GM20431 (cell line): ENCODE results near the gene PCBD2.

Experiments used
- in situ Hi-C: fragments of 300-500 bp; cut with MseI, MboI; formaldehyde crosslinking; loops from one replicate; pipeline ENCODE4 v1.15.0; 2020; ENCODE audit warnings: low sequenced_read_pairs; ENCODE audit not compliant: unreplicated experiment

PCBD2 gene

DNA sequence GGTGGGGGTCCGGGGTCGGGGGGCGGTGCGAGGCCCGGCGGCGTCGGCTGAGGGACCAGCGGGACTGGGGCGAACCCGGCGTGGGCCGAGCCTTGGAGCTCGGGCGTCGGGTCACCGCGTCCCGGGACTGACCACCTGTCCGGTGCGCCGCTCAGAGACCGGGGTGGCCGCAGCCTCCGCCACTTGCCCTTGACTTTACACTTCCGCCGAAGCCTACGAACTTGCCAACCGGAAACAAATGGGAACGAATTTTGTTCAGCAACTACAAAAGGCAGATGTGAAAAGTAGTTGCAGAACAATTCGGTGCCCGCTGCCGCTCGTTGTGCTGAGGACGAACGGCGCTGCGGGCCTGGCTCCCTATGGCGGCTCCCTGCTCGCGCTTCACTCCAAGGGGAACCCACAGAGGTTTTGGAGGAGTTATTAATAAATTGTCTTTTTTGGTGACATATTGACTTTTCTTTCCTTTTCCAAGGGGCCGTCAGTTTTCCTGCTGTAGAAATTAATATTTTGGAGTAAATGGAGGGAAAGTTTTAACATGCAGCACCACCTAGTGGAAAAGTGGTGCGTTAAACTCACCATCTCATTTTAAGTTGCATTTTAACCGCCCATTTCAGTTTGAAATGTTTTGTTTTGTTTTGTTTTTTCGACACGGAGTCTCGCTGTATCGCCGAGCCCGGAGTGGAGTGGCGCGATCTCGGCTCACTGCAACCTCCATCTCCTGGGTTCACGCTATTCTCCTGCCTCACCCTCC is 490 bp downstream of the PCBD2 start:
- in situ Hi-C loops, result loop anchor here (25.0 kb wide), 1 partner anchor 282 kb away; no protein-coding TSS in a partner anchor

DNA sequence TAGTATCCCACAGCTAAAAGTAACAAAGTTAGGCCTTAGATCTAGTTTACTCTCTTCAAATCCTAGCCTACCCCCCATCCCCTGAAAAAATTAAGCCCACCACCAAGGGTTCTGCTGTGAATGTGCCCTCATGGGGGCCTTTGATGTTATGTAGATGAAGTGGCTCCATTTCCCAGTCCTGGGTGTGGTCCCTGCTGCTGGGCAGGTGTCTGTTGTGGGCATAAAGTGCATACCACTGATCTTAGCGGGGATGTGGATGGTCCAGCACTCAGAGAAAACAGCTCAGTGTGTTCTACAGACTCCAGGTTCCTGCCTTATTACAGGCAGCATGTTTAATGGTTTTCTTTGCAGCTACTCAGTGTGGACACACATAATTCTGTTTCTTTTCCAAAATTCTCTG is 1.9 kb downstream of the PCBD2 start:
- in situ Hi-C loops, result loop anchor here (25.0 kb wide), 1 partner anchor 280 kb away; no protein-coding TSS in a partner anchor

DNA sequence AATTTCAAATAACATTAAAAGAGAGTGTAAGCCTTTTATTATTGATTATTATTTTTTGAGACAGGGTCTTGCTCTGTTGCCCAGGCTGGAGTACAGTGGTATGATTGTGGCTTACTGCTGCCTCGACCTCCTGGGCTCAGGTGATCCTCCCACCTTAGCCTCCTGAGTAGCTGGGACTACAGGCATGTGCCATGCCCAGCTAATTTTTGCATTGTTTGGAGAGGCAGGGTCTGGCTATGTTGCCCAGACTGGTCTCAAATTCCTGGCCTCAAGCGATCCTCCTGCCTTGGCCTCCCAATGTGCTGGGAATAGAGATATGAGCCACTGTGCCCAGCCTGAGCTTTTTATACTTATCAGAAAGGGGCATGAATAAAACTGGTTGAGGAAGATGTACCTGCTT is 5.8 kb downstream of the PCBD2 start:
- in situ Hi-C loops, result loop anchor here (25.0 kb wide), 1 partner anchor 277 kb away; no protein-coding TSS in a partner anchor

DNA sequence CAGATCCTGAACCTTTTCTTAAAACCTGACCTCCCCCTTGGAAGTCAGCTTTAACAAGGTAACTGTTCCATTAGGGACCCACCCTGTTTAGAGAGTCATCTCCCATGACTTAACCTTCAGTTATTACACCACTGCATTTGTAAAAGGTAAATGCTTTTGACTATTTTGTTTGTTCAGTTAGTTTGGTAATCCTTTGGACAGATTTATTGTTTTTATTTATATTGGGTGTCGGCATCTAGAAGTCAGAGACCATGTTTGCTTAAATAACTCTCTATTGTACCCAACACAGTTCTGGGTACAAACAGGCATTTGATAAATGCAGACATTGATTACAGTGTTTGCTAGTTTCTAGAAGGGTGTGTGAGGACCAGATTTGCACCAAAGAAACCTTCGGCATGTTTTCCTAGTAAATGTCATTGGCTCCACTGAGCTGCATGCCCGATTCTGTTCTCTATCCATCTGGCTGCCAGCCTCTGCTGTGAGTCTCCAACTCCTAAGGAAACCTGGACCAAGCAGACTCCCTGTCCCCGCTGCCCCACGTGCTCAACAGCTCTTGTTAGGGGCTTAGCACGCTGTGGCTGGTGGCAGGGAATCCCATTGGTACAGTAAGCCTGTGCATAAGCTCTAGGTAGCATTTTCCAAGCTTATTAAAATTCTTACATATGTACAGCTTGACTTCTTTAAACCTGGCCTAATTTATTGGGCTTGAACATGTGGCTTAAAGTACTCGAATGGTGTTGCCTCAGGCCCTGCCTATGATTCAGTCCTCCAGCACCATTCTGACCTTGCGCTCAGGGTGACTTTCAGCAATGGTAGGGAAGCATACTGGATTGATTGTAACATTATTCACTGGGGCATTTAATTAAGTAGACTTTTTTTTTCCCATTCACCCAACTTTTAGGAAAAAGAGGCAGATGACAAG is 6.6 kb downstream of the PCBD2 start:
- in situ Hi-C loops, result loop anchor here (25.0 kb wide), 1 partner anchor 276 kb away; no protein-coding TSS in a partner anchor

DNA sequence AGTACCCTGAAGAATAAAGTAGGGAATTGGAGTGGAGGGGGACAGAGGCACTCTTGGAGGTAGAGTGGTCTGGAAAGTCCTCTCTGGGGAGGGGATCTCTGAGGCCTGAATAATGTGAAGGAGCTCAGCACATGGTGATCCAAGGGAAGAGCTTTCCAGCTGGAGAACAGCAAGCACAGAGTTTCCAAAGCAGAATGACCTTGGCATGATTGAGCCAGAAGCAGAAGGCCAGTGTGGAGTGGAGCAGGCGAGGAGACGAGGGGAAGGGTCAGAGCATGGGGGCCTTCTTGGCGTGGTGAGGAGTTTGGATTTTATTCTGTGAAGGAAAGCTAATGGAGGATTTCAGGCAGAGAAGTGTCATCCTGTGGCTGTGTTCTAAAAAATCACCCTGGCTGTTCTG is 8.3 kb downstream of the PCBD2 start:
- in situ Hi-C loops, result loop anchor here (25.0 kb wide), 1 partner anchor 274 kb away; no protein-coding TSS in a partner anchor

DNA sequence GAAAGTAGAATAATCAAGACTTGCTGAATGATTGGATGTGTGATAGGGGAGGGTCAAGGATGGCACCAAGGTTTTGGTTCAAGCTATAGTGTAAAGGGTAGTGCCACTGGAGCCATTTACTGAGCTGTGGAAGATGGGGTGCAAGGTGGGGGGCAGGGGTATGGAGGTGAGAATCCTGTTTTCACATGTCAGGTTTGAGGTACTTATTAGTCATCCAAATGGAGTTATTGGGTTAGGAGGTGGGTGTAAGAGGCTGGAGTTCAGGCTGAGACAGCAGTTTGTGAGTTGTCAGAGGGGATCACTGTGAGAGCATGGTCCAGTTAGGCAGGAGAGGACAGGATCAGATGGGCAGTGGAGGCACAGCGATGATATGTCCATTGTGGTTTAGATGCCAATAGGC is 8.9 kb downstream of the PCBD2 start:
- in situ Hi-C loops, result loop anchor here (25.0 kb wide), 1 partner anchor 274 kb away; no protein-coding TSS in a partner anchor

DNA sequence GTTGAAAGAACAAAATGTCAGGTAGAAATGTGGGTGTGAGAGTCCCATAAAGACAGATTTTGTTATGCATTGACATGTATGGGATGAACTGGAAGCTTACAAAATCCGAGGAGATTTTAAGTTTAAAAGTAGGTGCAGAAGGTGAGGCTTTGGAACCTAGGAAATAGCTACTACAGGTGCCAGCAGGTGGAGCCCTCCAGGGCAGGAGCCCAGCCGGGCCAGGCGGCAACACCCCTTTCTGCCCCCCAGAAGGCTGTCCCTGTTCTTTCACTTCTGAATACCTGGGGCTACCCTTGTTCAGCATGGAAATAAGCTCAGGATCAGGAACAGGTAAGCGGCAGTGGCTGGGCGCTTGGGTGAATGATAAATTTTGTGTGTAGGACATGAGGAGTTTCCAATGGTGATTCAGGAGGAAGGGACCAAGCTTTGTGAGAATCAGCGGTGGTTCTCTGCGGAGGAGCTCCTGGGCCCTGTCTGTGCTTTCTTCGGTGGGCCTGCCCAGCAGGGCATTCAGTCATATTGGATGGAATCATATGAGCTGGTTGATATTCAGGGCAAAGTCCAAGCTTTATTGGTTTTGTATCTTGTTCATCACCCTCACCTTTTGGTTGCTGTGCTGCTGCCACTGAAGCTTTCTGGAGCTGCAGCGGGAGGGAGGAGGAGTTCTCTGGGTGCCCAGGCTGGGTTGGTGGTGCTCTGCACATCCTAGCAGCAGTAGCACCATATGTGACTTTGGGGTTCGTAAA is 12.3 kb downstream of the PCBD2 start:
- in situ Hi-C loops, result loop anchor here (25.0 kb wide), 1 partner anchor 270 kb away; no protein-coding TSS in a partner anchor

DNA sequence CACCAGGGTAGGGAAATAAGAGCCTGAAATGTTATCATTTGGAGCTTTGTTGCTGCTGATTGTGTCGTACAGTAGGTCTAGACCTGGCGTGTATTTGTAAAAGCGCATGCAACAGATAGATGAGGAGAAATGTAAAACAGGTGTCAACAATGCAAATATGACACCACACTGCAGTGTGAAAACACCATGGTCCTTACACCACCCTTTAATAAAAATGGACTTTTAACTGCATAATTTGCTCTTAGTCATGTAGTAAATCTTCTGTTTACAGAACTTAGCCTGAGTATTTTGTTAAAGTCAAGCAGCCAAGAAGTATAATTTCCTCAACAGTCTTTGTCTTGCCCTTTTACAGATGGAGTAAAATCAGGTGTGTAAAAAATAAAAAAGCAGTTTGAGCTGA is 13.9 kb downstream of the PCBD2 start:
- in situ Hi-C loops, result loop anchor here (25.0 kb wide), 1 partner anchor 268 kb away; no protein-coding TSS in a partner anchor

DNA sequence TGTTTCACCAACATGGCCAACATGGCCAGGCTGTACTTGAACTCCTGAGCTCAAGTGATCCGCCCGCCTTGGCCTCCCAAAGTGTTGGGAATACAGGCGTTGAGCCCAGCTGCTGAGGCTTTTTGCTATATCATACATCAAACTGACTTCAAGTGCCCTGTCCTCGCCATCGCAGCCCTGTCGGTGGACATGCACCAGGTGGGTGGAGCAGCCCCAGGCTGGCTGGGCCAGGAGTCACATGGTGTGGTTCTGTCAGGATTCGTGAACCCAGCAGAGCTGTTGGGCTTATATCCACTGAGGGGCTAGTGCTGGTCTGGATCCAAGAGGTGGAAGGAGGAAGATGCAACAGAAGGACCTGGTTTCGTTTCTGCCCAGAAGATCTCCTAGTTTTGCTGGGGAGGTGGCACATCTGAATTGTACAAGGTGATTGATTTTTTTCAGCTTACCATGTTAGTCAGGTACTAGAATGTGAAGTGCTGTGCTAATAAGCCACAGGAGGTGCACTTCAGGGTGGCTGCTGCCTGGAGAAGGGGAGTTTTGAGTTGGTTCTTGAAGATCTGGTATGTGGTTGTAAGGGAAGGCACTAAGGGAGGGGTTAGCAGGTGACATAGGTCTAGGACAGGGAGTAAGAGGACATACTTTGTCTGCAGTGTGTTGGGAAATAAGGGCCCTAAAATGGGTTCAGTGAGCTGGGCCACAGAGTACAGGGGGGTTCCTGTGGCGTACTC is 16.1 kb downstream of the PCBD2 start:
- in situ Hi-C loops, result loop anchor here (25.0 kb wide), 1 partner anchor 266 kb away; no protein-coding TSS in a partner anchor

DNA sequence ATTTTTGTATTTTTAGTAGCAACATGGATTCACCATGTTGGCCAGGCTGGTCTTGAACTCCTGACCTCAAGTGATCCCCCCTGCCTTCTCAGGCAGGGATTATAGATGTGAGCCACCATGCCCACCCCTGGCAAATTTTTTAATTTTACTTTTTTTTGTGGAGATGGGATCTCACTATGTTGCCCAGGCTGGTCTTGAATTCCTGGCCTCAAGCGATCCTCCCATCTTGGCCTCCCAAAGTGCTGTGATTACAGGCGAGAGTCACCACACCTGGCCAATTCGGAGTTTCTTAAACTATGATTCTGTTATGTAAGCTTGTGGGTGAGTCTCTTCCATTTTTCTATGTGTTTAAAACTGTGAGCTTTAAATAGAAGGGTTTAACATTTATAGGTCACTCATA is 27.6 kb downstream of the PCBD2 start:
- in situ Hi-C loops, result no loop called here

DNA sequence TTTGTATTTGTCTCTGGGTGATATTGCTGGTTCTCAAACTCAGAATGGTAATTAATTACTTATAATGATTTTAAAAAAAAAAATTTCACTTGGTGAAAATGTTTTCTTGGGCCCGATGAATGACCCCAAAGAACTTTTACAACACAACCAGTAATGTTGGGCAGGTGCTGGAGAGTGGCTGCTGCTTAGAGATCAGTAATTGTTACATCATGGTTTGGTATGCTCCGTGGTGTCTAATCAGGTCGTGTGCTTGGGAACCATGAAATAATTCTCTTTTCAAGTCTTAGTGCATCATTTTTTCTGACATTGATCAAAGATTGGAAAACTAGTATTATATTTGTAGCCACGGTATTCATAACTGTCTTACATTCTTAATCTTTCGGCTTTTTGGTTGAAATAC is 29.3 kb downstream of the PCBD2 start:
- in situ Hi-C loops, result no loop called here

DNA sequence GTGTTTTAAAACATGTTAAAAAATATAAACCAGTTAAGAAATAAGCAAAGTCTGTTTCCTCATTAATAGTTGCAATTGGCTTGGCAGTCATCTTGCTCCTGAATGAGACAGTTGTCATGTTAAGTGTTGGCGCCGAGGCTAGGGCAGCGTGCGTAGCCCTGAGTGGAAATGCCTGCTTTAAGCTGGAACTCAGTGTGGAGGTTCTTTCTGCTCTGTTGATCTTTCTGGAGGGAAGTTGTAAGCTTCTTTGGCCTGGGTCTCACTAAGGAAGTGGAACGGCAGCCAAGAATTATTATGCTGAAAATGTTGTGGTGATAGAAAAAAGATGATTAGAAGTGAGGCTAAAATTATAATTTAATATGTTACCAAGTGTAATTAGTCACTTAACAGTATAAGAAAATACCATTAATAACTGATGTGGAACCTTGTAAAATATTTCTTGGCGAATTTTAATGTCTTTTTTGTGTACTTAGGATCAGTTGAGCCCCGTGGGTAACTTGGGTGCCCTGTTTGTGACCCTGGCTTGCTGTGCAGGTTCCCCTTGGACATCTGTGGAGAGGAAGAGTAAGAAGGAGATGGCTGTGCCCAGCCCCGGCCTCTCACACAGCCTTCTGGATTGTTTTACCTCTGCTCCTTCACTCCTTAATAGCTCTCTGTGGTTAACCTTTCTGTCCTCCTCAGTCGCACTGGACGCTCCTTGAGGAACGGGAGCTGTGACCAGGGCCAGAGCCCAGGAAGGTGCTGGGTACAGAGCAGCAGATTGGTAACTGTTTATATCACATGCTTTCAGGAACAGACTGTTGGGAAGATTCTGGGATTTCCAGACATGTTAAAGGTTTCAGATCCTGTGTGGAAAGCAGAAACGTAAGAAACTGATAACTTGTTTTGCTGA is 31.0 kb downstream of the PCBD2 start:
- in situ Hi-C loops, result no loop called here

DNA sequence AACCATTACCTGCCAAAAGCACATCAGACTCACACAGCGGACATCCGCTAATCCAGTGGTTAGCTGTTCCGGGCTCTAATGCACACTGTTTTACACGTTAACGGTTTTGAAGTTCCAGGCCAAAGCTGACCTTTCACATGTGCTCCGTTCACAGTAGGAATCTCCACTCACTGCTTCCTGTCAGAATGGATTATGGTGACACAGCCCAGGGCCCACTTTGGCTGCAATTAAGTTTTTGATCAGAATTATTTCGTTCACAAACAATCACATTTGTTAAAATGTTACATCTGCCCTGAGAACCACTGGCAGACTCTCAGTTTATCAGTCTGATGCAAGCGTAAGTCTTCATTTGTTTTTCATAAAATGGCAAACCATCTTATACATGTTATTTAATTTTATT is 32.6 kb downstream of the PCBD2 start:
- in situ Hi-C loops, result no loop called here

DNA sequence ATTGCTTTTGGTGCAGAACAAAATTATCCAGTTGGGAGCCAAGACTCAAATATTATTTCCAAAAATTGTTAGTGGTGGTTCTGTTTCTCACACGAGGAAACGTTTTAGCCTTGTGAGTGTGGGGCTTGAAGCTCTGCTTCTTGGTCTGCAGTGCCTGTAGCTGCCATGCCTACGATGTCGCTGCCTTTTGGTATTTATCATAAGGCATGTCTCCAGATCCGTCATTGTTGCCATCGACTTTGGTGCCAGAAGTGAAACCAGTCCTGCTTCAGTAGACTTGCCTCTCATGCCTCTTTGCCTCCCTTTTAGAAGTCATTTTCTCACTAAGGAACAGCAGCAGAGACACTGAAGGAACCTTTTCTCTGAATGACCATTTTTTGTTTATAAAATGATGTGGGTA is 33.1 kb downstream of the PCBD2 start:
- in situ Hi-C loops, result no loop called here

DNA sequence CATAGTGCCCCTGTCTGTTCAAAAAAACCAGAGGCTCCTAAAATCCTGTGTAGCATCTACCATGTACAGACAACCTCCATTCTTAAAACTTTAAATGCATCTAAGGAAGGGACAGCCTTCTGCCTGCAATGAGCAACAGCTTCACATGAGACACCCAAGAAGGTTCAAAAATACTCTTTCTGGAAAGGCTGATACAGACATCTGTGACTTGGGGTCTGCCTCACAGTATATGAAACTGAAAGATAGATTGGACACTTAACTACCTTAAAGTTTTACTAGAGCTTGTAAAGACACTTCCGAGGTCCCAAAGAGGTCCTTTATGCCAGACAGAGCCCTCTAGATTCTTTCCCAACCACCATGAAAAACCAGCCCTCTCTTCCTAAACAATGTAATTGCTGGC is 34.6 kb downstream of the PCBD2 start:
- in situ Hi-C loops, result no loop called here

DNA sequence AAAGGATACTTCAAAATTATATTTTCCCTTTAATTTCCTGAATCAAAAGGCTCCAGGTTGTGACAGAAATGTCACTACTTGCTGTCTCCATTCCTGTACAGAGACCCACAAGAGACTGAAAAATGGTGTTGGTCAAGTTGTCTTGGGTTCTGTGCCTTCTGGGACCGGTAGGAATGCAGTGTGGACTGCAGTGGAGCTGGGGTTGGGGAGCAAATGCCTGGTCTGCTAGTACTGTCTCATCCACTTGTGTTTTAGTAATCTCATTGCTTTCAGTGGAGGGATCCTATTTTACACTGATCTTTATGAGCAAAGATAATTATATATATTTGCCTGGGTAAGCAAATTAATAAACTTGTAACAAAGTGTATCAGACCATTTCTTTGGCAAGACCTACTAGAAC is 38.6 kb downstream of the PCBD2 start:
- in situ Hi-C loops, result no loop called here

DNA sequence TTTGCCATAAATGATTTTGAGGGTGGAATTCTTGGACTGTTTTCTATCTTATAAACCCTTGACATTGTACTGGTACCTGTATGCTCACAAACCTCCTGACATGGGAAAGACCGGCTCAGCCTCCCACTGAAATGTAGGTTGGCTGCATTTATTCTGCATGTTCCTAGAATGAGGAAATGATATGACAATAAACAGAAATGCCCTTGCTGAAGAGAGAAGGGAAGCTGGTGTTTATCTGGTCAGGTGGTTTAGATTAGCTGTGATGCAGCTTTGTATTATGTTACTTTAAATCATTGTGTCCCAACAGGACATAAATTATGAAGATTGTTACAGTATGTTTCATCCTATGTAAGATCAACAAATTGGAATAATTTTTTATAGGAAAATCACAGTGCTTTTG is 39.7 kb downstream of the PCBD2 start:
- in situ Hi-C loops, result no loop called here

DNA sequence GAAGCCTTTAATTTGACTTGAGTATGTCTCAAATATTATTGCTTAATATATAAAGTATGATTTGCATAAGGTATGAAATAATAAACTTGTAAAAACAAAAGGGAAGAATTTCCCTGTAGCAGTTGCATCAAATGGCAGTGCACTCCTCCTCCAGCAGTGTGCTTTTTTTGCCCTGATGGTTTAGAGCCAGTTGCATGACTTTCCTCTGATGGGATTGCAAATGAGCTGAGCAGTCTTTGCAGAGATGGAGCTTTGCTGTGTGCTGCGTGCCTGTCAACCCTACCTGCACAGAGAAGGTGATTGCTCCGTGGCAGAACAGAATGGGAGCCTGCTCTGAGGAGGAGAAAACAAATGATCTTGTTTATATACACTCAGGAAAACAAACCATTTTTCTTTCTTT is 40.1 kb downstream of the PCBD2 start:
- in situ Hi-C loops, result no loop called here
